HG03196 (cell line): ENCODE measurements around the gene PPP6R3.

ENCODE experiments used
- ATAC-seq: cut with Tn5 transposase; IDR thresholded peaks from one replicate; pipeline ENCODE4 v1.9.1; 2021; ENCODE audit not compliant: unreplicated experiment

Gene PPP6R3

DNA sequence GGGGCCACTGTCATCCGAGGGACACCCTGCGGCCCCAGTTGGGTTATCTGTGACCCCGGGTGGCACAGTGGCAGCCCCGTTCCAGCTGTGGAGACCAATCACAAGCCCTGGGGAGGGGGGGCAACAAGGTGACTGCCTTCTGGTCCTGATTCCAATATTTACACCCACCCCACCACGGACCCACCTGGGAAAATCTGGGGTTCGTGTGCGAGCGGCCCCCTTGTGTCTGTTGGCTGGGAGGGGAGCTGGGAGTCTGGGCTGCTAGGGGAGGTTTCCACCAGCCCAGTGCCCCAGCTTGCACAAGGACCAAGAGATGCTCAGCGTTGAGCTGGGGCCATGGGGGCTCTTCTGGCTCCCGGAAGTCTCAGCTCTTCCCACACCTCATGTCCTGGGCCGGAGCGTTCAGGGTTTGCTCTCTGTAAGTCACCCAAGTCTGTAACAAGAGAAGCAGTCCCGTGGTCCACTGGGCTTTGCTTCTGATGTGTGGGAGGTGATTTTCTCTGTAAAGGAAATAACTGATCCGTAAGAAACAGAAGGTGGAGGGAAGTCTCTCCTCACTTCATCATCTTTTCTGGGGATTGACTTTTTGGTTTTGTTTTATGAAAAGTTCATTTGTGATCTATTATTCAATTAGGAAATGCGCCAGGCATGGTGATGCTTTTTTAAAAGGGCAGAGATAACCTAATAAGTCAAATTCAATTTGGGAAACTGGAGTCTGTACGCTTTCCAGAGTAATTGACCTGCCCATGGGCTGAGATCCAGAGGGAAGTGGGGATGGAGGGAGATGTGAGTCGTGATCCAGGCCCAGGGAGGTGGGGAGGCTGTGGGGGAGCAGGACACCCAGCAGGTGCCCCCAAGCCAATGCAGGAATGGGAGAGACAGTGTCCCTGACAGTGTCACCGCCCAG is 201.4 kb downstream of the PPP6R3 start:
- no peak for ATAC-seq

- no peak for ATAC-seq
Measured at GRCh38 chr11:68663482-68664010, 203.0 kb downstream of the PPP6R3 start.

DNA sequence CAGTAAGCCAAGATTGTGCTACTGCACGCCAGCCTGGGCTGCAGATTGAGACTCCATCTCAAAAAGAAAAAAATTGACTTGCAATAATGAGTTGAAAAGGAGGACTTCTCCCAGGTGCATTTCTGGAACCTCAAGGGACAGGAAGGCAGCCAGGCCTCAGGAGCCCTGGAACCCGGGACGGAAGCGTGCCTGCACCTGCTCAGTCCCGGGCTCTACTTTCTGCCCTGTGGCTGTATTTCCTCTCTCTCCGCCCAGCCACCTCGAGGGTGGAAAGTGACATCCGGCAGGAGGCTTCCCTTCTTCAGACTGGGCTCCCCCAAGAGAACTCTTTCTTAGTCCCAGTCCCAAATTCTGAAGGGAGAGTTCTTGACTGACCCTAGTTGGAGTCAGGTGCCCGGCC is 203.6 kb downstream of the PPP6R3 start:
- no peak for ATAC-seq

GRCh38 chr11:68664906-68665305 is 204.4 kb downstream of the PPP6R3 start:
- no peak for ATAC-seq
